HG03565 (cell line): ENCODE data around the gene CMA1.
"Not testable (repeated sequence)": the region's sequence is repeated elsewhere in the genome, so short reads cannot be mapped to it uniquely, and the experiment has no call there.

Experiments used
- ATAC-seq: cut with Tn5 transposase; IDR thresholded peaks from one replicate; pipeline ENCODE4 v1.9.1; 2021; ENCODE audit warnings: mild to moderate bottlenecking, moderate library complexity; ENCODE audit not compliant: unreplicated experiment

The CMA1 gene

GRCh38 chr14:24470450-24470849, 37.6 kb downstream of the CMA1 start:
- not testable (repeated sequence) for ATAC-seq

GRCh38 chr14:24465805-24466204, 42.3 kb downstream of the CMA1 start:
- no peak for ATAC-seq

- ATAC-seq: no peak
Observed at GRCh38 chr14:24465368-24465767, 42.7 kb downstream of the CMA1 start.

GRCh38 chr14:24463884-24464785, 43.9 kb downstream of the CMA1 start:
- ATAC-seq: no peak

- no peak for ATAC-seq
Observed at GRCh38 chr14:24463017-24463883, 44.8 kb downstream of the CMA1 start.

GRCh38 chr14:24461336-24461735, 46.7 kb downstream of the CMA1 start:
- no peak for ATAC-seq

GRCh38 chr14:24459331-24459730, 48.7 kb downstream of the CMA1 start:
- ATAC-seq: no peak

GRCh38 chr14:24458736-24459135, 49.3 kb downstream of the CMA1 start:
- ATAC-seq: no peak

- ATAC-seq: no peak
Observed at GRCh38 chr14:24456980-24457379, 51.1 kb downstream of the CMA1 start.
